Measurements from ENCODE around the gene ASAP3. TPM values are rescaled to one million over a fixed set of nuclear protein-coding genes. Genes with fewer than 3 reads are reported as not detected.

ASAP3 gene
- total RNA-seq, 2 donors from 2014 or later, result 33.9 to 47.1 TPM

- DNase-seq (no peak), ATAC-seq (no peak)
- intact Hi-C loops (cut with DNase I, micrococcal nuclease), result no loop called here
These were observed 23.5 kb downstream of the ASAP3 start for GRCh38 chr1:23460519-23460918.

DNA sequence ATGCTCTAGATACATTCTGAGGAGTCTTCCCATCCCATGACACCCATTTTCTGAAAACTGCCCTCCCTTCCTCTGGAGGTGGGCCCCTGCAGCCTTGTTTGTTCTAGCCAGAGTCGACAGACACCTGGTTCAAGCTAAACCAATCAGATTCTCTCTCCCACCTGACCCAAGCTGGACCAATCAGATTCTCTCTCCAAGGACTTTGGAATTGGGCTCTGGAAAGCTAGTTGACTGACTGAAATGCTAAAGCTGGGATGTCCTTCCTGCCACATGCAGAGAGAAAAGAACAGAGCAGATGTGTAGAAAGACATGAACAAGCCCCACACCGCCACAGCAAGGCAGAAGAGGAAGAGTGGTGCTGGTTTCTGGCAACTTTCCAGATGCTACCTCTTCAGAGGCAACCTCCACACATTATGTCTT is 24.6 kb downstream of the ASAP3 start:
- peak; percentile 70 for ATAC-seq
- no peak for DNase-seq
- intact Hi-C loops (cut with DNase I, micrococcal nuclease), result no loop called here

DNA sequence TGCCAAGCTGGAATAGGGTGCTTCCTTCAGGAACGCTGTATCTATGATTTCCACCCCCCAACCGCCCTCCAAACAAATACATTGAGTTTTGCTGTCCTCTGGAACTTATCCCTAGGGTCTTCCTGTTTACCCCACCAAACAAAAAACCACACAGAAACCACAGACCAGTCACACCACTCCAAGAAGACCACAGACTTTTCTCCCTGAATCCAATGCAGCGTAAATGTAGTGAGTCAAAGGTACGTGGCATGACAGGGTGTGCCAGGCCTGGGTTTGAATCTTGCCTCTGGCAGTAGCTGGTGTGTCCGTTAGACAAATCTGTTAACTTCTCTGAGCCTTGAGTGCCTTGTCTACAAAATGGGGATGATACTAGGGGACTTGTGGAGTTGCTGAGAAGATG is 27.8 kb downstream of the ASAP3 start:
- ATAC-seq (no peak), DNase-seq (no peak)
- intact Hi-C loops (cut with DNase I, micrococcal nuclease), result no loop called here

DNA sequence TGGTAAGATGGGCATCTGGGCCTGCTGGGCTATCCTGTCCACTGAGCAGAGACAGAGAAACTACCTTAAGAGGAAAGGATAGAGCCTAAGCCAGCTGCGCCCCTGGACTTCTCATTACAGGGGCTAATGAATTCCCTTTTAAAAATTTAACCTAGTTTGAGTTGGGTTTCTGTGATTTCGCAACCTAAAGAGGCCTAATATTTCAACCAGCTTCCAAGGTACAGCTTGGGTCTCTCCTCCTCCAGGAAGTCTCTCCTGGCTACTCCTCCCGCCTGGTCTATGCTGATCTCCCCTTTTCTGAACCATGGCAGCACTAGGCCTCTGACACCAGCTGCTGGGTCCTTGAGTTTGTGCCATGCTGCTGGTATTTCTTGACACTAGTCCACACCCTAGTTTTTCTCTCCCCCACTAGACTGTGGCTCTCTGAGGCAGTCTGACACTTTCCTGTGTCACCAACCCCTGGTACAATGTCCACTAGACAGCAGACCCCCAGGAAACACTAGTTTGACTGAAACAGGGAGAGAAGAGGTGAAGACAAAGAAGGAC is 30.5 kb downstream of the ASAP3 start:
- intact Hi-C loops (cut with DNase I, micrococcal nuclease), result no loop called here
- ATAC-seq (no peak), DNase-seq (no peak)

DNA sequence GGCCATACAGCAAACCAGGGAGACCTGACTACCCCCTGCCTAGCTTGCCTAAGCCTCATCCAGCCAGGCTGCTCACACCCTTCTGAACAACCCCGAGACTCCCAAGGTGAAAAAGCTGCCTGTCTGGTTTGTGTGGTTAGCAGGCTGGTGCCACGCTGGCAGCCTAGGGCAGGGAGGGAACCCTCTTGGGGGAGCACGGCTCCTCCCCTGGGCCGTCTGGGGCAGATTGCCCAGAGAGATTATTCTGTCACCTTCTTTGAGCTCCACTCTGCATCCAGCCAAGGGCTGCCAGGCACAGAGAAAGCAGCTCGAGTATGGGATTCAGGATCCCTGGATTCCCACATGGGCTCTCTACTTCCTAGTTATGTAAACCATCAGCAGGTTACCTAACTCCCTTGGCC is 32.0 kb downstream of the ASAP3 start:
- intact Hi-C loops (cut with DNase I, micrococcal nuclease), result no loop called here

GRCh38 chr1:23451441-23451840 is 32.5 kb downstream of the ASAP3 start:
- ATAC-seq (peak; percentile 27), DNase-seq (no peak)
- intact Hi-C loops (cut with DNase I, micrococcal nuclease), result no loop called here

More for the DNA sequence above, 32.0 kb downstream of the ASAP3 start:
- ATAC-seq (peak; percentile 95), DNase-seq (peak; percentile 90 to 95)

DNA sequence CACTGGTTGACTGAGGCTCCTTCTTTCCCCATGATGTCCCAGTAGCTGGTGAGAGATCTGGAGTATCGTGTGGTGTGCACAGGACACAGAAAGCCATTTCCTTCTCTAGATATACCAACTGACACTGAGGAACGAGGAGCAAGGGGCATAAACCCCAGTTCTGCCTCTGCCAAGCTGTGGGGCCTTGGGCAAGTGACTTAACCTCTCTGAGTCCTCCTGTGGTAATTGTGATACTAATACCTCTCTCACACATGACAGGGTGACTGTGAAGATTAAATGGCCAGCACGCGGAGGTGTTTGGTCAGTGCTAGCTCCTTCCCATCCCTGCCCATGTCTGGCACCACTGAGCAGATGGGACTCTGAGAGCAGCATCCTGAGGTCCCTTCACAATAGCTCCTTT is 33.1 kb downstream of the ASAP3 start:
- intact Hi-C loops (cut with DNase I, micrococcal nuclease), result no loop called here
- ATAC-seq (no peak), DNase-seq (no peak)

- ATAC-seq (peak; percentile 14), DNase-seq (peak; percentile 79 to 81)
- intact Hi-C loops (cut with DNase I, micrococcal nuclease), result no loop called here
These were observed 34.0 kb downstream of the ASAP3 start for GRCh38 chr1:23449958-23450357.

DNA sequence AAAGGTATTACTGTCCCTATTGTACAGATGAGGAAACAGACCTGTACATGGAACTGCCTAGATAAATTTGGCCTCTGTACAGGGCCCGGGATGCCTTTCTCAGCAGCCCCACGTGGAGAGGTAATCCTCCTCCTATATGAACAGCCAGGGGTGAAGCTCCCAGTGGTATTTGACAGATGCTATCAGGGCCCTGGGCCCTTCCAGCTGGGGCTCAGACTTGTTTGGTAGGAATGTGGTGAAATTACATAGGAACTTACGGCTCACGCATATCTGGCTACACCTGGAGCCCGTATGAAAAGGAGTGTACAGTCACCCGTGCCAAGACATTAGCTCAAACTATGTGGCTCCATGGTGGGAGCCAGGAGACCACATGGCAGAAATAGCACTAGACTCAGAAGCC is 34.7 kb downstream of the ASAP3 start:
- DNase-seq, result no peak
- ATAC-seq, result no peak
- intact Hi-C loops (cut with DNase I, micrococcal nuclease), result no loop called here

- intact Hi-C loops (cut with DNase I, micrococcal nuclease), result no loop called here
- ATAC-seq (no peak), DNase-seq (no peak)
These were observed 35.1 kb downstream of the ASAP3 start for GRCh38 chr1:23448846-23449245.

- no peak for ATAC-seq
- no peak for DNase-seq
- intact Hi-C loops (cut with DNase I, micrococcal nuclease), result no loop called here
These were observed 37.2 kb downstream of the ASAP3 start for GRCh38 chr1:23446661-23447310.

DNA sequence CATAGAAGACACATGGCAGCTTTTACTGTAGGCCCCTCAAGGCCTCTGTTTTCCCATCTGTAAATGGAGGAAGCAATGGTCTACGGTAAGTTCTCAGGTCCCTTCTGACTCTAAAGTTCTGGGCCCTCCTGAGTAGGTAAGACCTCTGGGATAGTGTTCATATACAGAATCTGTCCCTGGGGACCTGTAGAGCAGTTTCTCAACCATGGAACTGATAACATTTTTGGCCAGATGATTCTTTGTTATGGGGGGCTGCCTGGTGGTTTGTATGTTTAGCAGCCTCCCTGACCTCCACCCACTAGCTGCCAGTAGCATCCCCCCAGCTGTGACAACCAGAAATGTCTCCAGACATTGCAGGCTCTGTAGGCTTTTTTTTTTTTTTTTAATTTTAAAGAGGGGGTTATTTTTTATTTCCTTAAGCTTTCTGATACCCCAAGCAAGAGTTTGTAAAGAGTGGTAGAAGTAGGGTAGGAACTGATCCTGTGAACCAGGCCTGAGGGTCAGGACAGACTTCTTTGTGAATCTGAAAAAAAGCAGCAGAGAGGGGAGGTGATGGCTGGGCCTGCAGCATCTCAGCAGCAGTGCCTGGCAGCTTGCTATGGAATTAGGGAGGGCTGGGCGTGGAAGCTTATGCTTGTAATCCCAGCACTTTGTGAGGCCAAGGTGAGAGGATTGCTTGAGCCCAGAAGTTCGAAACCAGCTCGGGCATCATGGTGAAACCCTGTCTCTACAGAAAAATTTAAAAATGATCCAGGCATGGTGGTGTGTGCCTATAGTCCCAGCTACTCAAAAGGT is 39.2 kb downstream of the ASAP3 start:
- DNase-seq (no peak), ATAC-seq (no peak)
- intact Hi-C loops (cut with DNase I, micrococcal nuclease), result no loop called here

DNA sequence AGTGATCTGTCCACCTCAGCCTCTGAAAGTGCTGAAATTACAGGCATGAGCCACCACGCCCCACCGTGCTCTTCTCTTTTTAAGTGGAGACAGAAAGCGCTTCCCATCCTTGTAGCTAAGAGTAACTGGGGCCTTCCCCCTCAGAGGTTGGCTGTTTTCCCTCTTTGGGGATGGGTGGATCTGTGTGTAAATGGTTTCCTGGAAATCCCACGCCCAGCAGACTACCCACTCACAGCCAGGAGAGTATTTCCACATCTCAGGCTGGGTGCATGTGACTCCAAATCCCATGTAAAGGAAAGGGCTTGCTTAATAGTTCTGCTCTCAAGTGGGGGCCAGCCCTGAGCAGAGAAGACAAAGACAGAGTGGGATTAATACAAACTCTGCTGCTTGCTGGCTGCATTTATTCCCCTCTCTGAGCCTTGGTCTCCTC is 39.9 kb downstream of the ASAP3 start:
- ATAC-seq (peak; percentile 50), DNase-seq (peak in 1 of 2 donors; percentile 63)
- intact Hi-C loops (cut with DNase I, micrococcal nuclease), result no loop called here

GRCh38 chr1:23442751-23443150 is 41.2 kb downstream of the ASAP3 start:
- intact Hi-C loops (cut with DNase I, micrococcal nuclease), result no loop called here
- DNase-seq (no peak), ATAC-seq (no peak)

DNA sequence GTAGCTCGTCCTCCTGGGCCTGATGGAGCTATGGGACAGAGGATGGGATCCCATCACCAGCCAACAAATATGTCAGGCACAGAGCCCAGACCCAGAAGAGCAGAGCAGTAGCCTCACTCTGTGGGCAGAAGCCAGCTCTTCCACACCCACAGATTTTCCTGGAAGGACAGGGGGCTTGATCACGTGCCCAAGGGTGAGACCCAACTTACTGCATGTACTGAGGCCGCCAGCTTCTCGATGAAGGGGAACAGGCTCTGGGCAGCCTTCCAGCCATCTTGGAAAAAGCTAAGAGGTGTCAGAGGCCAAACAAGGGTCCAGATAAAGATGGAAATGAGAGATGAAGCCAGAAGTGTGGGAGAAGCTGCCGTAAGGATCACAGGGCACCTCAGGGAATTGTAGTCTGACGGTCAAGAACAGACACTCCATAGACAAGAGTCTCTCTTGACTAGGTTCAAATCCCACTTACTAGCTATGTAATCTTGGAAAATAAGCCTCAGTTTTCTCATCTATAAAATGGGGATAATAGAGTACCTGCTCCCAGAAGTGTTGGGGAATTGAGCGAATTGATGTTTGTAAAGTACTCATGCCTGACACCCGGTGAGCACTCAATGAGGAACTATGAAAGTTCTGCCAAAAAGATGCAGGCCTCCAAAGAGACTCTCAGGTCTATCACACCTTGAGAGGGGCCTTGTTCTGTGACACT is 42.4 kb downstream of the ASAP3 start:
- DNase-seq (no peak), ATAC-seq (no peak)
- intact Hi-C loops (cut with DNase I, micrococcal nuclease), result no loop called here

- no peak for ATAC-seq
These were observed 45.4 kb downstream of the ASAP3 start for GRCh38 chr1:23438545-23438944.

DNA sequence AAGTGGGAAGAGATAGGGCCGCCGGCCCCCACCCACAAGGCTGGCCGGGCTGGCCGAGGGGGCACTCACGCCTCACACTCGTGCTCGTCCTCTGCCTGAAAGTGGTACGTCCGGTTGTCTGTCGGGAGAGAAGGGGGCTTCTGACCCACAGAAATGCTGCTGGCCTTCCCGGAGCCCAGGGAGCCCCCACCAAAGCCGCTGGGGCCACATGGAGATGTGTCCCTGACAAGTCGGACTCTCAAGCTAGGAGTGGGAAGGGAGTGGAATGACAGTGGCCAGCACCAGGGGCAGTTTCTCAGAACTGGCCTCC is 46.7 kb downstream of the ASAP3 start:
- DNase-seq (no peak), ATAC-seq (no peak)
- intact Hi-C loops (cut with DNase I, micrococcal nuclease), result no loop called here

More at GRCh38 chr1:23438545-23438944, 45.4 kb downstream of the ASAP3 start:
- intact Hi-C loops (cut with DNase I, micrococcal nuclease), result no loop called here
- no peak for DNase-seq

- DNase-seq (peak; percentile 93 to 94), ATAC-seq (peak; percentile 90)
- intact Hi-C loops (cut with DNase I, micrococcal nuclease), result no loop called here
These were observed 47.2 kb downstream of the ASAP3 start for GRCh38 chr1:23436520-23437354.

DNA sequence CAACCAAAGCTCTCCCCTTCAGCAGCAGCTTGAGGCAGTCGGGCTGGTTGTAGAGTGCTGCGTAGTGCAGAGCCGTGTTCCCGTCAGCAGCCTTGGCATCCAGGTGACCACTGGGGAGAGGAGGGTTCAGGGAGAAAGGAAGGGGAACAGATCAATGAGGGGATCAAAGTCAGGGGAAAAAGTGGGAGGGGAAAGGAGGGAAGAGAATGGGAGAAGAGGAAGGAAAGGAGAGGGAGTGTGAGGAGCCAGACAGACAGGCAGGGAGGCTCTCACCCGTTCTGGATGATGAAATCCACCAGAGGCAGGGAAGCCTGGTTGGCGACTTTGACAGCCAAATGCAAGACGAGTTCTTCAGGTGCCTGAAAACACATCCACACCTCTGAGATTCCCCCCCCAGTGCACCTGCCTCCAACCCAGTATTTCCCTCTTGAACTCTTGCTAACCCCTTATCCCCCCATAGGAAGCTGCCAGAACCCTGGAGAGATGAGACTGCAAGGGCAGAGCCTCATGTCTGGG is 49.7 kb downstream of the ASAP3 start:
- intact Hi-C loops (cut with DNase I, micrococcal nuclease), result no loop called here
- ATAC-seq (no peak), DNase-seq (no peak)
